Left ventricle myocardium inferior (tissue), 1 donor: ENCODE results near the gene PRC1. TPM values are rescaled to one million over a fixed set of nuclear protein-coding genes. Genes with fewer than 3 reads are reported as not detected.

ENCODE experiments used
- DNase-seq: peaks from one replicate; pipeline ENCODE4 v3.0.0-alpha.2; 2020
- H3K27ac ChIP-seq: fragments of 200-600 bp; replicated peaks from 2 replicates; pipeline ENCODE4 v1.8.0; 2021
- H3K27me3 ChIP-seq: fragments of 200-600 bp; 2 replicates; pipeline ENCODE4 v1.8.0; 2021; ENCODE audit warnings: low read depth
- H3K36me3 ChIP-seq: fragments of 200-600 bp; 2 replicates; pipeline ENCODE4 v1.8.0; 2021
- H3K4me1 ChIP-seq: fragments of 200-600 bp; 2 replicates; pipeline ENCODE4 v1.8.0; 2021
- H3K4me3 ChIP-seq: fragments of 200-600 bp; 2 replicates; pipeline ENCODE4 v1.8.0; 2021; ENCODE audit warnings: mild to moderate bottlenecking, moderate library complexity
- H3K9me3 ChIP-seq: fragments of 200-600 bp; replicated peaks from 2 replicates; pipeline ENCODE4 v1.8.0; 2021
- CTCF ChIP-seq: fragments of 200-600 bp; IDR thresholded peaks from 2 replicates; pipeline ENCODE4 v1.8.0; 2021; ENCODE audit warnings: antibody characterized with exemption, mild to moderate bottlenecking, borderline replicate concordance
- intact Hi-C: fragments of 100-400 bp; cut with micrococcal nuclease; formaldehyde crosslinking; loops from one replicate; pipeline ENCODE4 v1.11.0; 2022
- total RNA-seq: library from RNA; stranded (reverse); fragmentation: NEBNext Ultra II Directional; extraction: Animal tissue kit (Norgen Biotek cat#: 25700); gene quantifications from one replicate; pipeline ENCODE4 v1.2.1, GENCODE V29; 2021
- donor health status: DM: no; HTN: yes; CAD: no; lungs with severe emphysema.

Gene PRC1
- total RNA-seq, 1 donor from 2014 or later, result 3.4 TPM

GRCh38 chr15:90918835-90919234, 75.5 kb downstream of the PRC1 start:
- TF ChIP-seq CTCF, result no peak
- H3K4me1 ChIP-seq, result peaks cover 62% of the 10 kb centered on the region
- H3K27me3 ChIP-seq, result no peaks in the 10 kb centered on the region
- peak overlapping the region; percentile 91 for H3K27ac ChIP-seq
- intact Hi-C loops, result no loop called here
- H3K4me3 ChIP-seq, result peak overlapping the region; percentile 57
- H3K9me3 ChIP-seq, result no peaks in the 10 kb centered on the region
- DNase-seq, result no peak
- H3K36me3 ChIP-seq, result peaks cover 79% of the 10 kb centered on the region

GRCh38 chr15:90918034-90918788, 76.1 kb downstream of the PRC1 start:
- H3K27ac ChIP-seq, result peak overlapping the region; percentile 91
- no peaks in the 10 kb centered on the region for H3K9me3 ChIP-seq
- TF ChIP-seq CTCF, result no peak
- peaks cover 62% of the 10 kb centered on the region for H3K4me1 ChIP-seq
- intact Hi-C loops, result no loop called here
- DNase-seq, result no peak
- no peaks in the 10 kb centered on the region for H3K27me3 ChIP-seq
- H3K4me3 ChIP-seq, result peak overlapping the region; percentile 57
- H3K36me3 ChIP-seq, result peaks cover 85% of the 10 kb centered on the region

GRCh38 chr15:90917569-90917968, 76.8 kb downstream of the PRC1 start:
- Histone ChIP-seq H3K4me1 (peaks cover 62% of the 10 kb centered on the region), H3K27me3 (no peaks in the 10 kb centered on the region), H3K27ac (peak overlapping the region; percentile 91), H3K4me3 (peak overlapping the region; percentile 57), H3K36me3 (peaks cover 91% of the 10 kb centered on the region), H3K9me3 (no peaks in the 10 kb centered on the region)
- DNase-seq, result no peak
- intact Hi-C loops, result no loop called here
- no peak for TF ChIP-seq CTCF

- Histone ChIP-seq H3K36me3 (peaks cover 98% of the 10 kb centered on the region), H3K27ac (peak overlapping the region; percentile 91), H3K4me3 (peak overlapping the region; percentile 57), H3K27me3 (no peaks in the 10 kb centered on the region), H3K9me3 (no peaks in the 10 kb centered on the region), H3K4me1 (peaks cover 62% of the 10 kb centered on the region)
- DNase-seq, result no peak
- TF ChIP-seq CTCF, result no peak
- intact Hi-C loops, result no loop called here
Observed at GRCh38 chr15:90916461-90916860, 77.9 kb downstream of the PRC1 start.

Other genes starting within 250 kb of the PRC1 start
- gene FURIN, start 125.9 kb downstream of the PRC1 start, total RNA-seq, result 42.7 TPM
- gene FES, start 110.0 kb downstream of the PRC1 start, total RNA-seq, result 11.9 TPM
- 95.4 TPM for gene MAN2A2, start 91.2 kb downstream of the PRC1 start, total RNA-seq
- 12.7 TPM for gene HDDC3, start 62.0 kb downstream of the PRC1 start, total RNA-seq
- gene UNC45A, start 59.2 kb downstream of the PRC1 start, total RNA-seq, result 21.9 TPM
- gene RCCD1, start 39.7 kb downstream of the PRC1 start, total RNA-seq, result 10.9 TPM
- 4.8 TPM for gene VPS33B, start 28.1 kb upstream of the PRC1 start, total RNA-seq
- gene SV2B, start 105.7 kb upstream of the PRC1 start, total RNA-seq, result 2.8 TPM